Measurements from ENCODE around the gene ZSCAN5C. TPM values are rescaled to one million over a fixed set of nuclear protein-coding genes. Genes with fewer than 3 reads are reported as not detected.

The ZSCAN5C gene
- total and polyA plus RNA-seq, 2 of the 8 experiments (the other 6 are each of a cell fraction or from before 2014, with no cell fraction given), result not detected

DNA sequence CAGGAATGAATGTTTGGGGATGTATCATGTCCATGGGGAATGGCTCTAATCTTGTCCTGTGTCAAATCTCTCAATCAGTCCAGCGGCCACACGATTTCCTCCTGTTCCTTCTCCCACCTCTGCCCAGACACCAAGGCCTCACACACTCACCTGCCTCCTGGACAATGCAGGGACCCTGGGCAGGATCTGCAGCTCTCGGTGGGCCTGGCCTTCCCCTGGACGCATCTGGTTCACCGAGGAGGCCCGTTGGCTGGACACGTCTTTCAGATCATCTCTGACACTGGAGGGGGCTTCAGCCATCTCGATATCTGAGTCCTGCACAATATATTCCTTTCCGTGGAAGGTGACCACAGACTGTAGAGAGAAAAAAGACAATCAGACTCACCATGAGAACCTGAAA lies 21.4 kb downstream of the ZSCAN5C start:
- no peak overlapping the region for H3K14ac ChIP-seq (ENCODE audit: insufficient read length)
- H2BK5ac ChIP-seq (ENCODE audit: low read depth, low read length), result no peak overlapping the region
- no peak overlapping the region for H2AK5ac ChIP-seq (ENCODE audit: low read depth, low read length)
- H3K4ac ChIP-seq (replicated peaks; ENCODE audit: insufficient read length, low read depth, low read length), result no peak overlapping the region
- no peak overlapping the region for H3K27ac ChIP-seq (ENCODE audit: low read depth, low read length)
- no peak overlapping the region for H4K91ac ChIP-seq (replicated peaks; ENCODE audit: insufficient read length, low read length)
- no peak overlapping the region for H3K18ac ChIP-seq (ENCODE audit: extremely low read depth, low read length)
- WGBS, 2 experiments (ENCODE audit: extremely low coverage in 1 of 2, insufficient coverage in 1 of 2, insufficient read length in 1 of 2, insufficient replicate concordance in 2 of 2, low coverage in 1 of 2, low lambda C conversion rate in 2 of 2, missing lambda C conversion rate in 1 of 2), result 86% methylated on average over 9 of the region's 9 CpGs; no CpG with 5 or more reads in 1 of the 2 experiments
- H3K23me2 ChIP-seq (ENCODE audit: low read depth, low read length), result 0 out of 2 replicates have a peak, but pooled peaks cover 2% of the 10 kb centered on the region
- no peaks in the 10 kb centered on the region for H3K4me1 ChIP-seq (replicated peaks in 1 of 4; ENCODE audit: control insufficient read depth in 3 of 4, insufficient read depth in 4 of 4, low read length in 3 of 4)
- H3K36me3 ChIP-seq (ENCODE audit: control insufficient read depth in 2 of 4, insufficient read depth in 4 of 4, low read length in 3 of 4), result no peaks in the 10 kb centered on the region
- TF ChIP-seq, protein P1, sequence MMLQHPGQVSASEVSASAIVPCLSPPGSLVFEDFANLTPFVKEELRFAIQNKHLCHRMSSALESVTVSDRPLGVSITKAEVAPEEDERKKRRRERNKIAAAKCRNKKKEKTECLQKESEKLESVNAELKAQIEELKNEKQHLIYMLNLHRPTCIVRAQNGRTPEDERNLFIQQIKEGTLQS (IDR thresholded peaks at IDR 0.05; ENCODE audit: insufficient read depth, low read depth, low read length), result no peak
- TF ChIP-seq SP2 (IDR thresholded peaks at IDR 0.05; ENCODE audit: low read length) (no peak), FOSL1 (IDR thresholded peaks at IDR 0.05; ENCODE audit: insufficient read depth, low read depth, low read length) (no peak), GTF2F1 (IDR thresholded peaks at IDR 0.05; ENCODE audit: borderline replicate concordance, low read depth, low read length) (no peak), TCF12 (IDR thresholded peaks at IDR 0.05; ENCODE audit: low read depth, low read length) (no peak), POU5F1 (IDR thresholded peaks at IDR 0.05; ENCODE audit: low read depth, low read length) (no peak), YY1 (IDR thresholded peaks at IDR 0.05; ENCODE audit: low read depth, low read length) (no peak), ZNF274 (IDR thresholded peaks at IDR 0.05; ENCODE audit: borderline replicate concordance, extremely low read depth, low read length) (no peak), RBBP5 (IDR thresholded peaks at IDR 0.05; ENCODE audit: borderline replicate concordance, low read depth, low read length) (no peak), SRF (IDR thresholded peaks at IDR 0.05; ENCODE audit: low read depth, low read length) (no peak), HDAC6 (IDR thresholded peaks at IDR 0.05; ENCODE audit: low read depth, low read length) (no peak), CTBP2 (IDR thresholded peaks at IDR 0.05; ENCODE audit: borderline replicate concordance, insufficient read depth, insufficient read length, low read length) (no peak)
- ChIA-PET CTCF (ENCODE audit: partially characterized antibody) (interaction anchor here (0.8 to 4.9 kb wide), 17 partner anchors 9 to 157 kb away, joined by 3 to 31 read pairs (median 4); no protein-coding TSS in a partner anchor), POLR2A (ENCODE audit: partially characterized antibody) (no interaction called here)
- H2AFZ ChIP-seq (ENCODE audit: low read length), result no peak overlapping the region
- H2BK20ac ChIP-seq (ENCODE audit: low read length), result no peak overlapping the region
- H3K79me2 ChIP-seq (ENCODE audit: control insufficient read depth in 1 of 2, insufficient read depth in 2 of 2, low read length in 2 of 2), result no peaks in the 10 kb centered on the region
- no peaks in the 10 kb centered on the region for H3K79me1 ChIP-seq (ENCODE audit: low read depth, low read length)
- no peak overlapping the region for H3K4me2 ChIP-seq (ENCODE audit: insufficient read depth in 1 of 2, low read depth in 2 of 2, low read length in 2 of 2)
- H3K4me3 ChIP-seq (ENCODE audit: extremely low read depth in 1 of 4, insufficient read depth in 2 of 4, low read depth in 3 of 4, low read length in 4 of 4), result no peak overlapping the region
- no peak overlapping the region for H2BK120ac ChIP-seq (replicated peaks; ENCODE audit: low read depth, low read length)
- H4K20me1 ChIP-seq (replicated peaks in 1 of 2; ENCODE audit: control insufficient read depth in 1 of 2, insufficient read depth in 2 of 2, low read length in 2 of 2), result peaks cover 0 to 2% of the 10 kb centered on the region in 2 experiments
- no peak overlapping the region for H3K23ac ChIP-seq (ENCODE audit: insufficient read length)
- no peak overlapping the region for H2BK12ac ChIP-seq (ENCODE audit: low read depth, low read length)
- H2BK15ac ChIP-seq (ENCODE audit: low read length), result no peak overlapping the region
- no peak overlapping the region for H3K56ac ChIP-seq (replicated peaks; ENCODE audit: insufficient read length, low read depth, low read length)
- FAIRE-seq, result no peak
- H4K5ac ChIP-seq (ENCODE audit: insufficient read length, low read depth, low read length), result no peak overlapping the region
- no peak overlapping the region for H3K9ac ChIP-seq (replicated peaks in 1 of 4; ENCODE audit: extremely low read depth in 1 of 4, low read depth in 3 of 4, low read length in 3 of 4)
- no peaks in the 10 kb centered on the region for H3K27me3 ChIP-seq (replicated peaks in 1 of 4; ENCODE audit: control insufficient read depth in 3 of 4, extremely low read depth in 1 of 4, insufficient read depth in 3 of 4, low read length in 3 of 4)
- DNase-seq (ENCODE audit: low read depth in 1 of 2, low spot score in 2 of 2), result no peak
- no peaks in the 10 kb centered on the region for H3K9me3 ChIP-seq (ENCODE audit: insufficient read depth in 2 of 2, low read depth in 1 of 2, low read length in 1 of 2)
- H4K8ac ChIP-seq (ENCODE audit: extremely low read depth, insufficient read depth, low read length), result no peak overlapping the region

Data from H1 (cell line).